D341Med (cell line): Measurements from ENCODE around the gene SNX11.
"Not testable (repeated sequence)": the region's sequence is repeated elsewhere in the genome, so short reads cannot be mapped to it uniquely, and the experiment has no call there.

Experiments used
- DNase-seq: peaks from one replicate; pipeline ENCODE4 v3.0.0; 2012; ENCODE audit warnings: low spot score

Gene SNX11, protein sequence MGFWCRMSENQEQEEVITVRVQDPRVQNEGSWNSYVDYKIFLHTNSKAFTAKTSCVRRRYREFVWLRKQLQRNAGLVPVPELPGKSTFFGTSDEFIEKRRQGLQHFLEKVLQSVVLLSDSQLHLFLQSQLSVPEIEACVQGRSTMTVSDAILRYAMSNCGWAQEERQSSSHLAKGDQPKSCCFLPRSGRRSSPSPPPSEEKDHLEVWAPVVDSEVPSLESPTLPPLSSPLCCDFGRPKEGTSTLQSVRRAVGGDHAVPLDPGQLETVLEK

DNA sequence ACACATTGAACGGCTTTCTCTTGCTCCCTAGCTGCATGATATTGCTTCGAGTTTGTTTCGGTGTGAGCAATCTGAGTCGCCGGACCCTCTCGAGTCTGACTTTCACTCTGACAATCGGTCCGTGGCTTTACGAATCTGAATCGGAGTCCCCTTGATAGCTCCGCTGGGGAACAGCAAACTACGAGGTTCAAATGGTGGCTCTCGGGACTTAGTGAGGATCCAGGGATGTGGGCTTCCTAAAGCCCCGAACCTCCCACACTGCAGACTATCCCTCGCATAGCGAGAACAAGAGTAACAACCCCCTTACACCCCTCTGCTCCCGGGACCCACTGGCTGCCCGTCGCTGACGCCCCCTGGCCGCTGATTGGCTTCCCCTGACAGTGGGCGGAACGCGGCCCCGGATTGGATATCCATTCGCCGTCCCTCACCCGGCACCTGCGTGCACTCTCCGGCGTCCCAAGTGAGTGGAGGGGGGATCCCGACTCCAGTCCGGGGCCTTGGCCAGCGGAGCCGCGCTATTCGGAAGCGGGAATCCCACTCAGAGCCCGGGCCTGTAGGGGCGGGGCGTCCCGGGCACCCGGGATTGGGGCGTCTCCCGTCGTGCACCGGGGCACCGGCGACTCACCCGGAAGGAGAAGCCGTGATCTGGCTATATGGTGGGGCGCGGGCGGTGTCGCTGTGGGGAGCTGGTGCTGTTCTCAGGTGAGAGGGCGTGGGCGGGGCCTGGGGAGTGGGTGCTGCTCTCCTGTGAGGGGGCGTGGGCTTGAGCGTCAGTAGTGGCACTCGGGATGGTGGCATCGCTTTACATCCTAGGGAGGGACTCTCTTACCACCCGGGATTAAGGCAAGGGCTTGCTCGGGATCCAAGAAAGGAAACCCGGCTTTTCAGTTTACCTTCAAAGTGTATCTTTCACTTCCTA, at the start of gene SNX11:
Gene SNX11, plus strand, starts transcription at position 630 of the 919 bp plus-strand sequence. CDS start 4,278 bp downstream, outside the sequence.
- DNase-seq = peak; percentile 98

- DNase-seq = peak; percentile 23
Observed at GRCh38 chr17:48058393-48059124, 49.0 kb upstream of the SNX11 start.

GRCh38 chr17:48059125-48059668, 48.4 kb upstream of the SNX11 start:
- DNase-seq = peak; percentile 38

DNA sequence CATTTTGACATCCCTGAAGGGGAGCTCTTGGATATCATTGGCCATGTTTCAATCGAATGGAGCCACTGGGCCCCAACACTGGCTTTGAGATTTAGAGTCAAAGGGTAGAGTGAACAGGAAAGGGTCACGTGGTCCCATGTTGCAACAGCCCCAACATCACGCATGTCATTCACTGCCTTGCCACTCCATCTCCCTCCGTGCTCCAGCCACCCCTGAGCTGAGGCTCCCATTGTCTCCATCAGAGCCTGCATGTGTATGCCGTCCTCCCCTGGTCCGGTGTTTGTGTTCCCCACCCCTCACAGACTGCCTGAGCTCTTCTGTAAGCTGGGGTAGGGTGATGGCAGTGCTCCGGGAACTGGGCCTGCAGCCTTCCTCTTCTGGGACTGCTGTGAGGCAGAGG, 47.3 kb upstream of the SNX11 start:
- DNase-seq = peak; percentile 38

GRCh38 chr17:48062273-48062672, 45.3 kb upstream of the SNX11 start:
- DNase-seq = peak; percentile 59

DNA sequence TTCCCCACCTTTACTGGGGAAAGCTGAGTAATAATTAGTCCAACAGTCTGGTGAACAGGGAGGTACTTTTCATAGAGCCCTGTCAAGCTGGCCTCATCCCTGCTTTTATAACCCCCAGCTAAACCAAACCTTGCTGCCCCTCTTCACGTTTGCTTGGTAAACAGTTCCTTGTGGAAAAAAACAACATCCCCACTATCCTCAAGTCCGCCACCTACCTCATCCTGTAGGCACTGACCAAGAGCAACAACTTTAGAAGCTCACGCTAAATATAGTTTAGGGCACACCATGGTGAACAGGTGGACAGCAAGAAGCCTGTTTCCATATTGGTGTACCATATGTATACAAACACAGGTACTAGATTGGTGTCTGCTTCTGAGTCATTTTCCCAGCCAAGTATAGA, 42.9 kb upstream of the SNX11 start:
- peak; percentile 9 for DNase-seq

DNA sequence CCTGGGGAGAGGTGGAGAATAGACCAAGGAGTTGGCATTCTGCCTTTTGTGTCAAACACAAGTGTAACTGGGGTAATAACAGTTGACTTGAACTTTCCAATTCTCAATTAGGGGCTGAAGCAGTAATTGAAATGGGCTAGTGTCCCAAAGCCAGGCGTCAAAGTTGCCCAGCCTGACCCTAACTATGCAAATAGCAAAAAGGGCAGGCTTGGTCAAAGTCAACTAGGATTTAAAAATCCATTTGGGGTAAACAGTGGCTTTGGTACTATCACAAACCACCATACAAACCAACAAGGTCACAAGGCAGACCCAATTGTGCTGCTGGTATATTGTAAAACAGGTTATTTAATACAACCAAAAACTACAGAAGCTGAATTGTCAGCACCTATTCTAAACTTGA, 41.4 kb upstream of the SNX11 start:
- DNase-seq = no peak

DNA sequence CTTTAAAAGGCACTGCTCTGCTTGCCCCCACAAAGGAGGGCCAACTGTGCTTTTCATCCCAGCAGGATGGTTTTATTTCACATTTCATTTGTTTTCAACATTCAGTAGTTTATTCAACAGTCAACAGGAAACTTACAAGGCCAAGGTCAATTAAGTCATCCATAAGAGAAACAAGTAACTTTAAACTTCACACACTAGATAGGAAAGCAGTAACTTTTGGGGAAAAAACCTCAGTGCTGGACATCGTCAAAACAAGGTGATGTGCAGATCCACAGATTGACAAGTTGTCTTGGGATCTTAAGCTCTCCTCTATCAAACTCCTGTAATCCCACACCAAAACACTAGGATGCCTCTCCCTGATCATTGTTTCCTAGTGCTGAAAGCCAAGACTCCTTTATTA, 40.9 kb upstream of the SNX11 start:
- no peak for DNase-seq

DNA sequence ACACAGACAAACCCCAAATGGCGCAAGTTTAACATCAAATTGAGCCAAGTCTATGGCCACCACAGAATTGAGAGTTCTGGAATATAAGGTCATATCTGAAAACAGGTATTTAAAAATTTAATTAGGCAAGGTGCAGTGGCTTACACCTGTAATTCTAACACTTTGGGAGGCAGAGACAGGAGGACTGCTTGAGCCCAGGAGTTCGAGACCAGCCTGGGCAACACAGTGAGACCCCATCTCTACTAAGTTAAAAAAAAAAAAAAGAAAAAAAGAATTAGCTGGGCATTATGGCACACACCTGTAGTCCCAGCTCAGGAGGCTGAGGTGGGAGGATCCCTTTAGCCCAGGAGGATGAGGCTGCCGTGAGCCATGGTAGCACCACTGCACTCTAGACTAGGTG, 40.3 kb upstream of the SNX11 start:
- no peak for DNase-seq

GRCh38 chr17:48067808-48068207, 39.8 kb upstream of the SNX11 start:
- DNase-seq = not testable (repeated sequence)

DNA sequence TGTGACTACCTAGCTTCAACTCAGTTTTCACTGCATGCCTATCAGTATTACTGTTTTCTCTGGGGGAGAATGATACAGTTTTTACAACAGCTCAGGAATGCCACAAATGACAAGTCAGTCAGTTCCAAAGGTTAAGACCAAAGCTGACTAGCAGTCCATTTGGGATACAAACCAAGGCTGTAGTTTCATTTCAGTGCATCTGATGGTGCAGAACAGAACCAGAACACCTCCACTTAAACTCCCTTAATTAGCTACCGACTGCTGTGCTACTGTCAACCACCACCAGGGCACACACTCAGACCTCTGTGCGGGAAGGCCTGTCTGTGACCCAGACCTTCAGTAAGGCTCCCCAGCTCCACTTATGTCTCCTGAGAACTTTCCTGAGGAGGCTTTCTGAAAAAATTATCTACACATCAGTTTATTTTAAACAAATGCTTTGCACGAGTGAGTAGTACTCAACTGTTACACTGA, 39.0 kb upstream of the SNX11 start:
- peak; percentile 69 for DNase-seq

- no peak for DNase-seq
Observed at GRCh38 chr17:48070195-48070594, 37.4 kb upstream of the SNX11 start.

DNA sequence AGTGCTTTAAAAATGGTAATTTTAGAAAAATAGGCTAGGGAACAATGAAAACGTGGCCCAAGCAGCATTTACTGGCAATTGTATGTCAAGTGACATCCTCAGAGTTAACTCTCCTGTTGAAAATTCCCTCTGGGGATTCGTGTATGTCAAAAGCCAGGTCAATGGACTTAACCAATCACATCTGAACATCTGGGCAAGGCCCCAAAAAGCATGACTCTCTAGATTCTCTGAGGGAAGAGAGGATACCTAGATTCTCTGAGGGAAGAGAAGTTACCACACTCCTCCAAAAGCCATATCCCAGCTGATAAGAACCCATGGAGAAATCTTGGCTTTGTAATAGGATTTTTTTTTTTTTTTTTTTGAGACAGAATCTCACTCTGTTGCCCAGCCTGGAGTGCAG, 35.9 kb upstream of the SNX11 start:
- no peak for DNase-seq

DNA sequence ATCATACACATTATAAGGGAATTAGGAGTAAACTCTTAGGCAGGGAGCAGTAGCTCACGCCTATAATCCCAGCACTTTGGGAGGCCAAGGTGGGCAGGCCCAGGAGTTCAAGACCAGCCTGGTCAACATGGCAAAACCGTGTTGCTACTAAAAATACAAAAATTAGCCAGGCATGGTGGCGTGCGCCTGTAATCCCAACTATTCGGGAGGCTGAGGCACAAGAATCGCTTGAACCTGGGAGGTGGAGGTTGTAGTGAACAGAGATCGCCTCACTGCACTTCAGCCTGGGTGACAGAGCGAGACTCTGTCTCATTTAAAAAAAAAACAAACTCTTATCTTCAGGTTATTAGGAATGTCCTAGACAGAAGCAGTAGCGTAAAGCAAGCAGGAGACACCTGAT, 34.8 kb upstream of the SNX11 start:
- not testable (repeated sequence) for DNase-seq

DNA sequence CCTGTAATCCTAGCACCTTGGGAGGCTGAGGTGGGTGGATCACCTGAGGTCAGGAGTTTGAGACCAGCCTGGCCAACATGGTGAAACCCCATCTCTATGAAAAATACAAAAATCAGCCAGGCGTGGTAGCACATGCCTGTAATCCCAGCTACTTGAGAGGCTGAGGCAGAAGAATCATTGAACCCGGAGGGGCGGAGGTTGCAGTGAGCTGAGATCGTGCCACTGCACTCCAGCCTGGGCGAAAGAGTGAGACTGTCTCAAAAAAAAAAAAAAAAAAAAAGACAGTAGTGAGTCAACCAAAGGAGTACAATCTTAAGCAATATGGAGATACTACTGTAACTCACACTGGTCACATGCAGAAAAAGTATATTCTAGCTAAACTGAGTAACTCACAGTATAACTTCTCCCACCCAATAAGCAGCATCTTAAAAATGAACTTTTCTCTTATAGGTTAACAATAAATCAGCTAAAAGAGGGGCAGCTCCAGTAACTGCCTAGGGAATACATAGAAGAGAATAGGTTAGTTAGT, 33.9 kb upstream of the SNX11 start:
- DNase-seq = not testable (repeated sequence)

- peak; percentile 75 for DNase-seq
Observed at GRCh38 chr17:48074322-48075081, 33.1 kb upstream of the SNX11 start.

DNA sequence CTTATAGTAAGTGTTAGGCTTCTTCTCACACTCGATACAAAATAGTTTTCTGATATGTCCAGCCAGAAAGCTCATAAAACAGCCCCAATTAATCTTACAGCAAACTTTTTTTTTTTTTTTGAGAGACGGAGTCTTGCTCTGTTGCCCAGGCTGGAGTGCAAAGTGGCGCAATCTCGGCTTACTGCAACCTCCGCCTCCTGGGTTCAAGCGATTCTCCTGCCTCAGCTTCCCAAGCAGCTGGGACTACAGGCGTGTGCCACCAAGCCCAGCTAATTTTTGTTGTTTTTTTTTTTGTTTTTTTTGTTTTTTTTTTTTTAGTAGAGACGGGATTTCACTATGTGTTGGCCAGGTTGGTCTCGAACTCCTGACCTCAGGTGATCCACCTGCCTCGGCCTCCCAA, 30.4 kb upstream of the SNX11 start:
- not testable (repeated sequence) for DNase-seq

GRCh38 chr17:48081858-48082257, 25.7 kb upstream of the SNX11 start:
- no peak for DNase-seq

GRCh38 chr17:48084932-48085331, 22.6 kb upstream of the SNX11 start:
- no peak for DNase-seq

DNA sequence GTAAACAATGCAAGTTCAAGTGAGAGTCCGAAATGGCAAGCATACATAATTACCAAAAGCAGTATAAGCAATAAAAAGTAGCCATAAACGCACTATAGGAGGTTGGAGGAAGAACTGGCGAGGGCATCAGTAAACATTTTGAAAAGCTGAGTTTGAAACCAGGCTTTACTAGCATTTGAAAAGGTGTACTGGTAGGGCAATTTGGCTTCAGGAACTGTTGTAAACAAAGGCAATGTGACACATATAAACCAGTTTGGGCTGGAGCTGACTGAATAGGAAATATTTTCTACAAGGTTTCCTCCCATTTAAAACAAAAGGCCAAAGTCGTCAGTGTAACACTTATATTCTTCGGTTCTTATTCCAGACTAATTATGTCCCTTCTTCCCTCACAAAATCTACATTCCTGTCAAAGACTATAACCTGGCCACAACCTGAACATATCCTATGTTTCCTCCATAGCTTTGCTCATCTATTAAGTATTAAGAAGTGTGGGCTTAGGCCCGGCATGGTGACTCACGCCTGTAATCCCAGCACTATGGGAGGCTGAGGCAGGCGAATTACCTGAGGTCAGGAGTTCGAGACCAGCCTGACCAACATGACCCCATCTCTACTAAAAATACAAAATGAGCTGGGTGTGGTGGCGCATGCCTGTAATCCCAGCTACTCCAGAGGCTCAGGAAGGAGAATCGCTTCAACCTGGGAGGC, 14.1 kb upstream of the SNX11 start:
- no peak for DNase-seq
